Stimulated activated CD4-positive, alpha-beta T cell treated with anti-CD3 and anti-CD28 coated beads, Interleukin-15, amount 100 ng/mL, for 1 hour (primary cell): Measurements from ENCODE around the gene PPP2R2D.
"Not testable (repeated sequence)": the region's sequence is repeated elsewhere in the genome, so short reads cannot be mapped to it uniquely, and the experiment has no call there.

ENCODE experiments used
- DNase-seq, 2 donors: peaks; one replicate each; pipeline ENCODE4 v3.0.0-alpha.2; 2020; ENCODE audit warnings: low read depth in 1 of 2, low spot score in 1 of 2

PPP2R2D gene

GRCh38 chr10:131947631-131948347, 47.0 kb downstream of the PPP2R2D start:
- DNase-seq = no peak

GRCh38 chr10:131948501-131948900, 47.7 kb downstream of the PPP2R2D start:
- no peak for DNase-seq

- no peak for DNase-seq
Measured at GRCh38 chr10:131949041-131949862, 48.4 kb downstream of the PPP2R2D start.

GRCh38 chr10:131949908-131950307, 49.1 kb downstream of the PPP2R2D start:
- DNase-seq = not testable (repeated sequence)

- no peak for DNase-seq
Measured at GRCh38 chr10:131954356-131954965, 53.7 kb downstream of the PPP2R2D start.

GRCh38 chr10:131955591-131956340, 55.0 kb downstream of the PPP2R2D start:
- DNase-seq = no peak

GRCh38 chr10:131959841-131960240, 59.0 kb downstream of the PPP2R2D start:
- DNase-seq = no peak

- no peak for DNase-seq
Measured at GRCh38 chr10:131960631-131961046, 59.8 kb downstream of the PPP2R2D start.

GRCh38 chr10:131961047-131961776, 60.4 kb downstream of the PPP2R2D start:
- no peak for DNase-seq

GRCh38 chr10:131961777-131962662, 61.2 kb downstream of the PPP2R2D start:
- DNase-seq = no peak

- DNase-seq = no peak
Measured at GRCh38 chr10:131963350-131963749, 62.5 kb downstream of the PPP2R2D start.

GRCh38 chr10:131963811-131964210, 63.0 kb downstream of the PPP2R2D start:
- no peak for DNase-seq

- no peak for DNase-seq
Measured at GRCh38 chr10:131964298-131964697, 63.5 kb downstream of the PPP2R2D start.

GRCh38 chr10:131968949-131969348, 68.1 kb downstream of the PPP2R2D start:
- no peak for DNase-seq

- DNase-seq = no peak
Measured at GRCh38 chr10:131970946-131971345, 70.1 kb downstream of the PPP2R2D start.

- DNase-seq = no peak
Measured at GRCh38 chr10:131971591-131971990, 70.8 kb downstream of the PPP2R2D start.

- DNase-seq = no peak
Measured at GRCh38 chr10:131972474-131973071, 71.8 kb downstream of the PPP2R2D start.

GRCh38 chr10:131973160-131973951, 72.5 kb downstream of the PPP2R2D start:
- no peak for DNase-seq
